H1 (cell line): Measurements from ENCODE around the gene CCDC14. TPM values are rescaled to one million over a fixed set of nuclear protein-coding genes. Genes with fewer than 3 reads are reported as not detected.

Source experiments
- CTCF ChIA-PET: fragments of 300-600 bp; sonication (Branson Sonifier 250); formaldehyde crosslinking; loops from one replicate; lab custom pipeline; 2021; ENCODE audit not compliant: partially characterized antibody; lab: Charles Lee
- POLR2A ChIA-PET: fragments of 300-600 bp; sonication (Branson Sonifier 250); formaldehyde crosslinking; loops from one replicate; lab custom pipeline; 2021; ENCODE audit warnings: inconsistent platforms; ENCODE audit not compliant: partially characterized antibody; lab: Charles Lee
- DNase-seq, 2 experiments: peaks; one replicate each; pipeline versions ENCODE4 v3.0.0 to v3.0.0-alpha.2; 2010 to 2022; ENCODE audit warnings: low spot score in 2 of 2, low read depth in 1 of 2, mixed read lengths in 1 of 2
- FAIRE-seq: peaks from 2 replicates; lab custom pipeline; 2011; peaks lifted over from hg19 to GRCh38; lab: Jason Lieb, UNC
- H2AFZ ChIP-seq: 2 replicates; pipeline ENCODE4 v1.8.1; 2012; ENCODE audit warnings: low read length, inconsistent platforms
- H2AK5ac ChIP-seq: 2 replicates; pipeline ENCODE4 v1.6.1; 2013; ENCODE audit warnings: low read depth, low read length
- H2BK120ac ChIP-seq: replicated peaks from 2 replicates; pipeline ENCODE3; 2013; ENCODE audit warnings: low read depth, low read length, inconsistent platforms
- H2BK12ac ChIP-seq: 2 replicates; pipeline ENCODE4 v1.6.1; 2013; ENCODE audit warnings: low read depth, low read length
- H2BK15ac ChIP-seq: 2 replicates; pipeline ENCODE4 v1.6.1; 2013; ENCODE audit warnings: low read length
- H2BK20ac ChIP-seq: 2 replicates; pipeline ENCODE4 v1.6.1; 2013; ENCODE audit warnings: low read length
- H2BK5ac ChIP-seq: 2 replicates; pipeline ENCODE4 v1.6.1; 2013; ENCODE audit warnings: low read depth, low read length
- H3K14ac ChIP-seq: 2 replicates; pipeline ENCODE4 v1.6.1; 2013; ENCODE audit warnings: inconsistent platforms; ENCODE audit not compliant: insufficient read length
- H3K18ac ChIP-seq: 2 replicates; pipeline ENCODE4 v1.6.1; 2013; ENCODE audit warnings: low read length; ENCODE audit errors: extremely low read depth
- H3K23ac ChIP-seq: 2 replicates; pipeline ENCODE4 v1.6.1; 2013; ENCODE audit warnings: inconsistent platforms; ENCODE audit not compliant: insufficient read length
- H3K23me2 ChIP-seq: 2 replicates; pipeline ENCODE4 v1.6.1; 2013; ENCODE audit warnings: low read depth, low read length
- H3K27ac ChIP-seq: 2 replicates; pipeline ENCODE4 v1.6.1; 2011; ENCODE audit warnings: low read depth, low read length, inconsistent platforms
- H3K27me3 ChIP-seq, 4 experiments: replicated peaks in 1 of 4; 1 replicate in 1 of 4; 2 replicates in 3 of 4; pipeline versions ENCODE4 v1.6.1 to v1.8.1; 2011 to 2013; ENCODE audit warnings: low read length in 3 of 4, mild to moderate bottlenecking in 3 of 4, inconsistent platforms in 2 of 4, mixed read lengths in 2 of 4, moderate library complexity in 1 of 4; ENCODE audit not compliant: control insufficient read depth in 3 of 4, insufficient read depth in 3 of 4; ENCODE audit errors: extremely low read depth in 1 of 4
- H3K36me3 ChIP-seq, 4 experiments: 2 replicates each; pipeline versions ENCODE4 v1.6.1 to v1.8.1; 2011 to 2013; ENCODE audit warnings: mild to moderate bottlenecking in 4 of 4, low read length in 3 of 4, moderate library complexity in 2 of 4, control low read depth in 1 of 4, inconsistent platforms in 1 of 4; ENCODE audit not compliant: insufficient read depth in 4 of 4, control insufficient read depth in 2 of 4
- H3K4ac ChIP-seq: replicated peaks from 2 replicates; pipeline ENCODE3; 2013; ENCODE audit warnings: low read length, low read depth, mixed read lengths, inconsistent platforms; ENCODE audit not compliant: insufficient read length
- H3K4me1 ChIP-seq, 4 experiments: replicated peaks in 1 of 4; 1 replicate in 1 of 4; 2 replicates in 3 of 4; pipeline versions ENCODE4 v1.6.1 to v1.8.1; 2011 to 2013; ENCODE audit warnings: low read length in 3 of 4, inconsistent platforms in 2 of 4, mixed read lengths in 1 of 4; ENCODE audit not compliant: insufficient read depth in 4 of 4, control insufficient read depth in 3 of 4
- H3K4me2 ChIP-seq, 2 experiments: 2 replicates each; pipeline versions ENCODE4 v1.6.1 to v1.8.1; 2011 to 2013; ENCODE audit warnings: low read depth in 2 of 2, low read length in 2 of 2, control low read depth in 1 of 2, inconsistent platforms in 1 of 2, mild to moderate bottlenecking in 1 of 2; ENCODE audit not compliant: insufficient read depth in 1 of 2
- H3K4me3 ChIP-seq, 4 experiments: fragments of 200-600, 300-600 bp in 1 of 4; sonication (generic), shearing (Covaris generic), sonication (Bioruptor Twin) in 1 of 4; 2 replicates each; pipeline versions ENCODE4 v1.5.1 to v1.8.1; 2011 to 2016; ENCODE audit warnings: low read length in 4 of 4, low read depth in 3 of 4, control low read depth in 2 of 4, inconsistent platforms in 2 of 4, mild to moderate bottlenecking in 2 of 4, mixed read lengths in 1 of 4, moderate library complexity in 1 of 4; ENCODE audit not compliant: insufficient read depth in 2 of 4; ENCODE audit errors: extremely low read depth in 1 of 4
- H3K56ac ChIP-seq: replicated peaks from 2 replicates; pipeline ENCODE3; 2013; ENCODE audit warnings: low read depth, mild to moderate bottlenecking, mixed read lengths, low read length, inconsistent platforms; ENCODE audit not compliant: insufficient read length
- H3K79me1 ChIP-seq: 2 replicates; pipeline ENCODE4 v1.6.1; 2013; ENCODE audit warnings: low read depth, low read length, control low read depth
- H3K79me2 ChIP-seq, 2 experiments: 2 replicates each; pipeline versions ENCODE4 v1.6.1 to v1.8.1; 2012 to 2013; ENCODE audit warnings: low read length in 2 of 2, mild to moderate bottlenecking in 2 of 2, inconsistent platforms in 1 of 2; ENCODE audit not compliant: insufficient read depth in 2 of 2, control insufficient read depth in 1 of 2
- H3K9ac ChIP-seq, 4 experiments: replicated peaks in 1 of 4; 1 replicate in 1 of 4; 2 replicates in 3 of 4; pipeline versions ENCODE4 v1.6.1 to v1.8.1; 2011 to 2013; ENCODE audit warnings: low read depth in 3 of 4, low read length in 3 of 4, control low read depth in 2 of 4, mild to moderate bottlenecking in 2 of 4, moderate library complexity in 2 of 4, inconsistent platforms in 1 of 4; ENCODE audit errors: extremely low read depth in 1 of 4
- H3K9me3 ChIP-seq, 2 experiments: 2 replicates each; pipeline versions ENCODE4 v1.6.1 to v1.8.1; 2012 to 2013; ENCODE audit warnings: mild to moderate bottlenecking in 2 of 2, moderate library complexity in 2 of 2, control low read depth in 1 of 2, inconsistent platforms in 1 of 2, low read depth in 1 of 2, low read length in 1 of 2, mixed read lengths in 1 of 2; ENCODE audit not compliant: insufficient read depth in 2 of 2
- H4K20me1 ChIP-seq, 2 experiments: replicated peaks in 1 of 2; 2 replicates each; pipeline versions ENCODE3 to v1.8.1; 2011 to 2013; ENCODE audit warnings: inconsistent platforms in 2 of 2, low read length in 2 of 2, mild to moderate bottlenecking in 1 of 2; ENCODE audit not compliant: insufficient read depth in 2 of 2, control insufficient read depth in 1 of 2
- H4K5ac ChIP-seq: 2 replicates; pipeline ENCODE4 v1.6.1; 2013; ENCODE audit warnings: low read length, low read depth, mixed read lengths, inconsistent platforms; ENCODE audit not compliant: insufficient read length
- H4K8ac ChIP-seq: 2 replicates; pipeline ENCODE4 v1.8.0; 2013; ENCODE audit warnings: mild to moderate bottlenecking, moderate library complexity, low read length, inconsistent platforms; ENCODE audit not compliant: insufficient read depth; ENCODE audit errors: extremely low read depth
- H4K91ac ChIP-seq: replicated peaks from 2 replicates; pipeline ENCODE3; 2013; ENCODE audit warnings: low read length, mixed read lengths, inconsistent platforms; ENCODE audit not compliant: insufficient read length
- BACH1 ChIP-seq: IDR thresholded peaks from 2 replicates; pipeline ENCODE4 v1.6.1; 2012; ENCODE audit warnings: low read length, improper control_type of control experiment
- BCL11A ChIP-seq, 2 experiments: IDR thresholded peaks; one replicate each; pipeline ENCODE4 v1.6.1; 2011; ENCODE audit warnings: low read depth in 2 of 2, low read length in 2 of 2, mild to moderate bottlenecking in 2 of 2
- CBX8 ChIP-seq: fragments of 300-800, 300-1000 bp; sonication (generic); IDR thresholded peaks from 2 replicates; pipeline ENCODE4 v1.7.1; 2016; ENCODE audit warnings: low read depth, low read length, borderline replicate concordance
- CTBP2 ChIP-seq: IDR thresholded peaks from 2 replicates; pipeline ENCODE4 v1.7.0; 2011; ENCODE audit warnings: borderline replicate concordance, mild to moderate bottlenecking, moderate library complexity, mixed read lengths, low read length; ENCODE audit not compliant: insufficient read depth, insufficient read length
- PHF8 ChIP-seq: fragments of 200-600 bp; sonication (generic); conservative IDR thresholded peaks from 2 replicates; pipeline ENCODE4 v1.7.1; 2012; ENCODE audit warnings: low read depth, mild to moderate bottlenecking, inconsistent platforms, low read length, moderate library complexity
- POLR2A ChIP-seq, 2 experiments: IDR thresholded peaks; 1 replicate in 1 of 2; 2 replicates in 1 of 2; pipeline ENCODE4 v1.6.1; 2011; ENCODE audit warnings: low read depth in 2 of 2, low read length in 2 of 2, mild to moderate bottlenecking in 2 of 2; ENCODE audit errors: control extremely low read depth in 1 of 2
- POU5F1 ChIP-seq: IDR thresholded peaks from 2 replicates; pipeline ENCODE4 v1.6.1; 2011; ENCODE audit warnings: low read depth, mild to moderate bottlenecking, low read length, moderate library complexity
- SP1 ChIP-seq: IDR thresholded peaks from 2 replicates; pipeline ENCODE4 v1.6.1; 2011; ENCODE audit warnings: low read depth, low read length
- SRF ChIP-seq: IDR thresholded peaks from 2 replicates; pipeline ENCODE4 v1.6.1; 2011; ENCODE audit warnings: mild to moderate bottlenecking, low read depth, low read length, moderate library complexity
- TAF7 ChIP-seq: optimal IDR thresholded peaks from 2 replicates; pipeline ENCODE3; 2011; ENCODE audit warnings: low read depth, mild to moderate bottlenecking, inconsistent platforms, low read length, moderate library complexity, borderline replicate concordance
- polyA plus RNA-seq, 7 experiments: library from polyadenylated mRNA; depleted of rRNA in 3 of 7; stranded (reverse) in 5 of 7; unstranded in 2 of 7; fragments of >200 nt in 5 of 7; fragments of 200-250 nt in 2 of 7; gene quantifications; 1 replicate in 5 of 7; 2 replicates in 1 of 7; 4 replicates in 1 of 7; pipeline versions ENCODE4 v1.2.1 to v1.2.3, GENCODE V29; 2011 to 2013; ENCODE audit warnings: missing spikeins in 2 of 7, mixed read lengths in 2 of 7
- total RNA-seq: library from RNA; stranded (reverse); fragmentation: NEBNext Ultra II Directional; extraction: Animal tissue kit (Norgen Biotek cat#: 25700); gene quantifications from 2 replicates; pipeline ENCODE4 v1.2.1, GENCODE V29; 2021
- TF ChIP-seq, protein P1 (sequence below): IDR thresholded peaks from 2 replicates; pipeline ENCODE4 v1.6.1; 2011; ENCODE audit warnings: low read depth, mild to moderate bottlenecking, low read length; ENCODE audit not compliant: insufficient read depth
- TF ChIP-seq, protein P2 (sequence below), 3 experiments: IDR thresholded peaks; 1 replicate in 2 of 3; 2 replicates in 1 of 3; pipeline versions ENCODE4 v1.5.1 to v1.6.1; 2011; ENCODE audit warnings: low read length in 3 of 3, mild to moderate bottlenecking in 3 of 3, inconsistent platforms in 2 of 3, low read depth in 1 of 3, moderate library complexity in 1 of 3; ENCODE audit not compliant: insufficient read depth in 1 of 3; ENCODE audit errors: control extremely low read depth in 1 of 3

CCDC14 gene
- total and polyA plus RNA-seq, 2 of the 8 experiments (the other 6 are each of a cell fraction or from before 2014, with no cell fraction given), result 53.6 to 95.7 TPM

DNA sequence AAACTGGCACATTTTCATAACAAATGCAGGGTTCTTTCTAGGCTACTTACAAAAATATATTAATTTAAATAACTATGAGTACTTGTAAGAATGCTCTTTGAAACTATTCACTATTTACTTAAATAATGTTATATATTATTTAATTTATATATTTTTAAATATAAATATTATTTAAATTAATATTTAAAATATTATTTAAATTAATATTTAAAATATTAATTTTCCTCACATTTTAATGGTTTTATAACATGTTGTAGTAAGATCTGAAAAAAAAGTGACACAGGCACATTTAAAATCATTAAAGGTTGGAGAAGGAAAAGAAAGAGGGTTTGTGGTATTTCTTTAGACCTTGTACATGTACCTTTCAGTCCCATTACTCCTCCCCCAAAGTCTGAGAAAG, 34.6 kb downstream of the CCDC14 start:
- POLR2A ChIA-PET, result no interaction called here
- FAIRE-seq, result no peak
- Histone ChIP-seq H2BK20ac (no peak overlapping the region), H4K5ac (no peak overlapping the region), H3K79me1 (no peaks in the 10 kb centered on the region), H3K4me1 (no peaks in the 10 kb centered on the region), H3K56ac (no peak overlapping the region), H2BK120ac (no peak overlapping the region), H2AFZ (no peak overlapping the region), H2BK15ac (no peak overlapping the region), H3K4me2 (no peak overlapping the region), H3K14ac (no peak overlapping the region), H2BK5ac (no peak overlapping the region), H3K23ac (no peak overlapping the region), H4K91ac (no peak overlapping the region), H3K4ac (no peak overlapping the region), H3K18ac (no peak overlapping the region), H4K20me1 (no peaks in the 10 kb centered on the region), H3K27me3 (no peaks in the 10 kb centered on the region), H3K23me2 (no peaks in the 10 kb centered on the region), H3K79me2 (no peaks in the 10 kb centered on the region), H3K9ac (no peak overlapping the region), H3K9me3 (no peaks in the 10 kb centered on the region), H3K4me3 (no peak overlapping the region), H2BK12ac (no peak overlapping the region), H2AK5ac (no peak overlapping the region), H3K27ac (no peak overlapping the region), H4K8ac (no peak overlapping the region), H3K36me3 (peaks cover 2 to 33% (median 12%) of the 10 kb centered on the region in 4 experiments; a peak in 7 of 8 replicates)
- DNase-seq, result no peak
- CTCF ChIA-PET, result interaction anchor here (1.0 kb wide), 1 partner anchor 276 kb away, joined by 4 read pairs; no protein-coding TSS in a partner anchor
- TF ChIP-seq BACH1, result no peak
- TF ChIP-seq SP1, result no peak
- TF ChIP-seq CTBP2, result no peak
- TF ChIP-seq POLR2A (IDR thresholded peaks at IDR 0.05; ENCODE audit: control extremely low read depth in 1 of 2, low read depth in 2 of 2, low read length in 2 of 2), result no peak
- TF ChIP-seq, protein P1, sequence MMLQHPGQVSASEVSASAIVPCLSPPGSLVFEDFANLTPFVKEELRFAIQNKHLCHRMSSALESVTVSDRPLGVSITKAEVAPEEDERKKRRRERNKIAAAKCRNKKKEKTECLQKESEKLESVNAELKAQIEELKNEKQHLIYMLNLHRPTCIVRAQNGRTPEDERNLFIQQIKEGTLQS, result no peak
- TF ChIP-seq, protein P2, sequence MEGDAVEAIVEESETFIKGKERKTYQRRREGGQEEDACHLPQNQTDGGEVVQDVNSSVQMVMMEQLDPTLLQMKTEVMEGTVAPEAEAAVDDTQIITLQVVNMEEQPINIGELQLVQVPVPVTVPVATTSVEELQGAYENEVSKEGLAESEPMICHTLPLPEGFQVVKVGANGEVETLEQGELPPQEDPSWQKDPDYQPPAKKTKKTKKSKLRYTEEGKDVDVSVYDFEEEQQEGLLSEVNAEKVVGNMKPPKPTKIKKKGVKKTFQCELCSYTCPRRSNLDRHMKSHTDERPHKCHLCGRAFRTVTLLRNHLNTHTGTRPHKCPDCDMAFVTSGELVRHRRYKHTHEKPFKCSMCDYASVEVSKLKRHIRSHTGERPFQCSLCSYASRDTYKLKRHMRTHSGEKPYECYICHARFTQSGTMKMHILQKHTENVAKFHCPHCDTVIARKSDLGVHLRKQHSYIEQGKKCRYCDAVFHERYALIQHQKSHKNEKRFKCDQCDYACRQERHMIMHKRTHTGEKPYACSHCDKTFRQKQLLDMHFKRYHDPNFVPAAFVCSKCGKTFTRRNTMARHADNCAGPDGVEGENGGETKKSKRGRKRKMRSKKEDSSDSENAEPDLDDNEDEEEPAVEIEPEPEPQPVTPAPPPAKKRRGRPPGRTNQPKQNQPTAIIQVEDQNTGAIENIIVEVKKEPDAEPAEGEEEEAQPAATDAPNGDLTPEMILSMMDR (IDR thresholded peaks at IDR 0.05; ENCODE audit: control extremely low read depth in 1 of 3, insufficient read depth in 1 of 3, low read depth in 1 of 3, low read length in 3 of 3), result no peak
- no peak for TF ChIP-seq PHF8
- no peak for TF ChIP-seq TAF7
- no peak for TF ChIP-seq CBX8
- TF ChIP-seq BCL11A (IDR thresholded peaks at IDR 0.05; ENCODE audit: low read depth in 2 of 2, low read length in 2 of 2), result no peak
- no peak for TF ChIP-seq POU5F1
- no peak for TF ChIP-seq SRF
